ENCODE data around the gene DDX18.

- TF ChIP-seq CTCF (conservative IDR thresholded peaks at IDR 0.05 in 1 of 2, IDR thresholded peaks at IDR 0.05 in 1 of 2; ENCODE audit: extremely low read depth in 1 of 2, insufficient read depth in 1 of 2, low read depth in 1 of 2, low read length in 2 of 2) (no peak), EZH2 (IDR thresholded peaks at IDR 0.05; ENCODE audit: borderline replicate concordance, low read length) (no peak)
Measured at GRCh38 chr2:117851969-117852368, 37.5 kb downstream of the DDX18 start.
